Upper lobe of left lung (tissue), 6 donors: ENCODE measurements around the gene TRAP1. TPM values are rescaled to one million over a fixed set of nuclear protein-coding genes. Genes with fewer than 3 reads are reported as not detected.

Experiments used
- ATAC-seq, 2 donors: fragments of 200-7000 bp; cut with Tn5 transposase; one replicate each; pipeline ENCODE4 v1.9.1; 2022; ENCODE audit warnings: mild to moderate bottlenecking in 2 of 2, moderate library complexity in 2 of 2; ENCODE audit not compliant: low FRiP score in 2 of 2
- DNase-seq, 2 donors: peaks; one replicate each; pipeline ENCODE4 v3.0.0-alpha.2; 2019 to 2020
- H3K27ac ChIP-seq, 4 donors: fragments of 200-600 bp; sonication (generic); one replicate each; pipeline ENCODE4 v1.5.1; 2016 to 2019
- H3K27me3 ChIP-seq, 4 donors: fragments of 200-600 bp; sonication (generic); one replicate each; pipeline ENCODE4 v1.5.1; 2017 to 2019
- H3K36me3 ChIP-seq, 4 donors: fragments of 200-600 bp; sonication (generic); one replicate each; pipeline ENCODE4 v1.5.1; 2016 to 2019
- H3K4me1 ChIP-seq, 4 donors: fragments of 200-600 bp; sonication (generic); one replicate each; pipeline ENCODE4 v1.5.1; 2018 to 2019
- H3K4me3 ChIP-seq, 4 donors: fragments of 200-600 bp; sonication (generic); one replicate each; pipeline ENCODE4 v1.5.1; 2017 to 2019; ENCODE audit warnings: mild to moderate bottlenecking in 2 of 4, moderate library complexity in 1 of 4
- H3K9me3 ChIP-seq, 4 donors: fragments of 200-600 bp; sonication (generic); one replicate each; pipeline ENCODE4 v1.5.1; 2018 to 2019
- EP300 ChIP-seq, 4 donors: sonication (generic); formaldehyde crosslinking; IDR thresholded peaks; one replicate each; pipeline ENCODE4 v1.5.1; 2017; ENCODE audit warnings: antibody characterized with exemption in 4 of 4, control low read depth in 2 of 4
- POLR2A ChIP-seq, 4 donors: fragments of 450-650 bp; IDR thresholded peaks; one replicate each; pipeline ENCODE4 v1.5.1; 2016 to 2017; ENCODE audit warnings: antibody characterized with exemption in 4 of 4, mild to moderate bottlenecking in 2 of 4
- POLR2AphosphoS5 ChIP-seq, 2 donors: sonication (generic); formaldehyde crosslinking; IDR thresholded peaks; one replicate each; pipeline ENCODE4 v1.5.1; 2017; ENCODE audit warnings: antibody characterized with exemption in 2 of 2
- WGBS, 2 donors: methylation state at CpG; one replicate each; pipeline ENCODE4 v1.1.5; 2017 to 2018; 5-methylcytosine and 5-hydroxymethylcytosine counted together
- total RNA-seq, 6 donors: library from RNA; depleted of rRNA in 4 of 6; stranded (reverse); fragments of >200 nt in 4 of 6; gene quantifications; one replicate each; pipeline versions ENCODE4 v1.1.0 to v1.2.1, GENCODE V29; 2016 to 2021
- TF ChIP-seq, protein P1 (sequence below), 6 experiments: fragments of 450-650 bp in 4 of 6; fragments of 200-600 bp in 2 of 6; sonication (generic) in 2 of 6; IDR thresholded peaks; one replicate each; pipeline ENCODE4 v1.5.1; 2016 to 2019; ENCODE audit warnings: antibody characterized with exemption in 6 of 6
- donor health status: DM: no; HTN: no; CAD: no; lungs with moderate emphysema.
- donor health status: DM: no; HTN: yes; CAD: no; lungs with severe emphysema.

TRAP1 gene
- total RNA-seq, 6 donors from 2014 or later: 48.0 to 81.7 (median 55.0) TPM

DNA sequence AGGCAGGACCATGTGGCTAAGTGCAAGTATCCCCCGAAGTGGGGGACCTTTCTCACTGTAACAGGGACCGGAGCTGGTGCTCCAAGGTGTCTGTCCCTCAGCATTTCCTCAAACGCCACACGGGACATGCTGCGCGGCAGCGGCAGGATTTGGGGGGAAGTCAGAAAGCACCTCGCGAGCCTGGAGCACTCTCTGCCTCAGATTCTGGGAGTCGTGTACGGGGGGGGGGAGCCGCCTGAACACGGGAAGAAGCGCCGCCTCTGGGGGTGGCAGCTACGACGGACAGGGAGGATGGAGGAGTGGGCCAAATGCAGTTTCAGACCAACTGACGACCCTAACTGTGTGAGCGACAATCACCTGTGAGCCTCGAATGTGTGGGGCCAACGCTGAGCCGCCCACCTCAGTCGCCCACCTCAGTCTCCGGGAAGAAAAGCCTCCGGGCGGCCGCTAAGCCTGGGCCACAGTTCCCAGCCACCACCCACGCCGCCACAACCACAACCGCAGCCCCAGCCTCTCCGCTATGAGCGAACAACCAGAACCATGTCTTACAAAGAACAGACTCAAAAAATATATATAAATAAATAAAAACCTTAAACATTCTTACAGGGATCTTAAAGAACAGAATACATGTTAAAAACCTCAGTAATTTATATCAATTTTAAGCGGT lies 8.8 kb upstream of the TRAP1 start:
- no peaks in the 10 kb centered on the region for H3K9me3 ChIP-seq
- no peak for TF ChIP-seq POLR2AphosphoS5 (IDR thresholded peaks at IDR 0.05)
- TF ChIP-seq, protein P1, sequence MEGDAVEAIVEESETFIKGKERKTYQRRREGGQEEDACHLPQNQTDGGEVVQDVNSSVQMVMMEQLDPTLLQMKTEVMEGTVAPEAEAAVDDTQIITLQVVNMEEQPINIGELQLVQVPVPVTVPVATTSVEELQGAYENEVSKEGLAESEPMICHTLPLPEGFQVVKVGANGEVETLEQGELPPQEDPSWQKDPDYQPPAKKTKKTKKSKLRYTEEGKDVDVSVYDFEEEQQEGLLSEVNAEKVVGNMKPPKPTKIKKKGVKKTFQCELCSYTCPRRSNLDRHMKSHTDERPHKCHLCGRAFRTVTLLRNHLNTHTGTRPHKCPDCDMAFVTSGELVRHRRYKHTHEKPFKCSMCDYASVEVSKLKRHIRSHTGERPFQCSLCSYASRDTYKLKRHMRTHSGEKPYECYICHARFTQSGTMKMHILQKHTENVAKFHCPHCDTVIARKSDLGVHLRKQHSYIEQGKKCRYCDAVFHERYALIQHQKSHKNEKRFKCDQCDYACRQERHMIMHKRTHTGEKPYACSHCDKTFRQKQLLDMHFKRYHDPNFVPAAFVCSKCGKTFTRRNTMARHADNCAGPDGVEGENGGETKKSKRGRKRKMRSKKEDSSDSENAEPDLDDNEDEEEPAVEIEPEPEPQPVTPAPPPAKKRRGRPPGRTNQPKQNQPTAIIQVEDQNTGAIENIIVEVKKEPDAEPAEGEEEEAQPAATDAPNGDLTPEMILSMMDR (IDR thresholded peaks at IDR 0.05): no peak
- no peak for TF ChIP-seq EP300 (IDR thresholded peaks at IDR 0.05)
- TF ChIP-seq POLR2A (IDR thresholded peaks at IDR 0.05): no peak
- no peak overlapping the region for H3K27ac ChIP-seq
- peaks cover 32 to 54% (median 41%) of the 10 kb centered on the region in 4 donors for H3K36me3 ChIP-seq
- H3K27me3 ChIP-seq: no peaks in the 10 kb centered on the region
- no peak overlapping the region for H3K4me3 ChIP-seq
- DNase-seq: no peak
- 92 to 93% methylated on average over 24 to 32 of the region's 33 CpGs for WGBS, 2 donors
- ATAC-seq: no peak
- no peaks in the 10 kb centered on the region for H3K4me1 ChIP-seq

DNA sequence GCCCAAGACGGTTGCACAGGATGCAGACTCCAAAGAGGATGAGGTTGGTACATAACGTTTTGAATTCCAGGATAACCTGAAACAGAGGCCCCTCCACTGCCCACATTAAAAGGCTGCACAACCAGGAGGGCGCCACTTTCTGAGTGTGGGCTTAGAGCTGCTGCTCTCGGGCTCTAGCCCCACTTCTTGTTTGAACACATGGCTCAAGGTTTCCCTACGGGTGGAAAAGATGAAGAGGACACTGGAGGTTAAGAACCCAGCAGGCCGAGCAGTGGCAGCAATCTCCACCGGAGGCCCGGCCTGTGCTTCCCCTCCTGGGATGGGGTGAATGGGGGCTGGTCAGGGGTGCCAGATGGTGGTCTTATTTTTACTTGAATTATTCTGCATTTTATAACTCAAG lies 8.0 kb upstream of the TRAP1 start:
- 76% methylated on average over 8 of the region's 8 CpGs for WGBS, 2 donors
- TF ChIP-seq POLR2AphosphoS5 (IDR thresholded peaks at IDR 0.05): no peak
- TF ChIP-seq, protein P1 (IDR thresholded peaks at IDR 0.05): no peak
- no peak for TF ChIP-seq EP300 (IDR thresholded peaks at IDR 0.05)
- TF ChIP-seq POLR2A (IDR thresholded peaks at IDR 0.05): no peak
- no peaks in the 10 kb centered on the region for H3K27me3 ChIP-seq
- no peak for ATAC-seq
- no peak overlapping the region for H3K27ac ChIP-seq
- DNase-seq: no peak
- H3K36me3 ChIP-seq: peaks cover 27 to 45% (median 32%) of the 10 kb centered on the region in 4 donors
- H3K9me3 ChIP-seq: no peaks in the 10 kb centered on the region
- no peak overlapping the region for H3K4me3 ChIP-seq
- H3K4me1 ChIP-seq: no peaks in the 10 kb centered on the region

DNA sequence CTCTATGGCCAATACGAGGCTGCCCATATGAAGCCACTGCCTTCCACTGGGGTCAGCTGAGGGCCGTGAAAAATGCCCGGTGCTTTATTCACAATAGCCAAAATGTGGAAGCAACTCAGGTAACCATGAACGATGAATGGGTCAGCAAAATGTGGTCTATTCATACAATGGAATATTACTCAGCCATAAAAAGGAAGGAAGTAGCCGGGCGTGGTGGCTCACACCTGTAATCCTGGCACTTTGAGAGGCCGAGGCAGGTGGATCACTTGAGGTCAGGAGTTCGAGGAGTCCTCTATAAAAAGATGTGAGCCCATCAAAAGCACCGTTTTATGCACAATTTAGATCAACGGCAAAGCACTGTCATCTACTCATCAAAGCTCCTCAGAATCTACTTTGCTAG lies 5.2 kb upstream of the TRAP1 start:
- TF ChIP-seq, protein P1 (IDR thresholded peaks at IDR 0.05): no peak
- no peak for TF ChIP-seq POLR2A (IDR thresholded peaks at IDR 0.05)
- no peak for TF ChIP-seq POLR2AphosphoS5 (IDR thresholded peaks at IDR 0.05)
- TF ChIP-seq EP300 (IDR thresholded peaks at IDR 0.05): no peak

DNA sequence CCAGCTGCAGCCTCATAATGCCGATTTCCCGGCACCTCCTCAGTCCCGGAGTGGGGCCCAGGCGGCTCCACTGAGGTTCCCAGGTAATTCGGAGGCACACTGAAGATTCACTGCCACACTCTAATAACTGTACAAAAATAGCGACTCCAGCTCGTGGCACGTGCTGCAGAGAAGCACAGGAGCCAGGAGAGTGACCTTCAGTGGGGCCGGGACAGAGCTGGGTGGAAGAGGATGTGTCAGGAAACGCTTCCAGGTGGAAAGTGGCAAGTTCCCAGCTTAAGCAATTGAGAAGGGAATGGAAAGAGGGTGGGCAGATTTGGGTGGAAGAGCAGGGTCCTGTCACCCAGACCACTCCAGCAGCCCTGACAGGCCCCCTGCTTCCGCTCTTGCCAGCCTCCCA lies 3.1 kb upstream of the TRAP1 start:
- Histone ChIP-seq H3K9me3 (no peaks in the 10 kb centered on the region), H3K4me3 (no peak overlapping the region), H3K4me1 (peaks cover 11 to 18% (median 14%) of the 10 kb centered on the region in 4 donors), H3K36me3 (no peaks in the 10 kb centered on the region), H3K27me3 (no peaks in the 10 kb centered on the region), H3K27ac (no peak overlapping the region)
- no peak for ATAC-seq
- WGBS, 2 donors: 79 to 90% methylated on average over 11 of the region's 11 CpGs
- DNase-seq: no peak
- TF ChIP-seq EP300 (IDR thresholded peaks at IDR 0.05) (no peak), POLR2A (IDR thresholded peaks at IDR 0.05) (no peak), POLR2AphosphoS5 (IDR thresholded peaks at IDR 0.05) (no peak)
- TF ChIP-seq, protein P1 (IDR thresholded peaks at IDR 0.05): no peak

More for the DNA sequence above, 5.2 kb upstream of the TRAP1 start:
- WGBS, 2 donors: 86 to 88% methylated on average over 10 of the region's 10 CpGs
- ATAC-seq (no peak), DNase-seq (no peak)
- no peaks in the 10 kb centered on the region for H3K9me3 ChIP-seq
- H3K27ac ChIP-seq: no peak overlapping the region
- H3K4me1 ChIP-seq: peaks cover 3 to 8% (median 6%) of the 10 kb centered on the region in 4 donors
- peaks cover 0 to 17% (median 4%) of the 10 kb centered on the region in 4 donors for H3K36me3 ChIP-seq
- H3K4me3 ChIP-seq: no peak overlapping the region
- no peaks in the 10 kb centered on the region for H3K27me3 ChIP-seq

DNA sequence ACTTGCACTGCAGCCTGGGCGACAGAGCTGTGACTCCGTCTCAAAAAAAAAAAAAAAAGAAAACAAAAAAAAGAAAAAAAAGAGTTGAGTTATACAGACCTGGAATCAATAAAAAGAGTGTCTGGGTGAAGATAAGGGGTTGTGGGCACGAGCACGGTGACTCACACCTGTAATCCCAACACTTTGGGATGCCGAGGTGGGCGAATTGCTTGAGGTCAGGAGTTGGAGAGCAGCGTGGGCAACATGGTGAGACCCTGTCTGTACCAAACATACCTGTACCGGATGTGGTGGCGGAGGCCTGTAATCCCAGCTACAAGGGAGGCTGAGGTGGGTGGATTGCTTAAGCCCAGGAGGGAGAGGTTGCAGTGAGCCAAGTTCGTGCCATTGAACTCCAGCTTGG lies 1.3 kb upstream of the TRAP1 start:
- H3K4me1 ChIP-seq: peaks cover 11 to 18% (median 14%) of the 10 kb centered on the region in 4 donors
- H3K9me3 ChIP-seq: no peaks in the 10 kb centered on the region
- no peak overlapping the region for H3K27ac ChIP-seq
- ATAC-seq (no peak), DNase-seq (no peak)
- H3K27me3 ChIP-seq: no peaks in the 10 kb centered on the region
- H3K4me3 ChIP-seq: no peak overlapping the region
- no peaks in the 10 kb centered on the region for H3K36me3 ChIP-seq
- no peak for TF ChIP-seq POLR2A (IDR thresholded peaks at IDR 0.05)
- TF ChIP-seq POLR2AphosphoS5 (IDR thresholded peaks at IDR 0.05): no peak
- TF ChIP-seq, protein P1 (IDR thresholded peaks at IDR 0.05): no peak
- TF ChIP-seq EP300 (IDR thresholded peaks at IDR 0.05): no peak
- WGBS, 2 donors: 91 to 94% methylated on average over 10 of the region's 10 CpGs
